GM12878 (cell line): ENCODE results near the gene ASGR1. TPM values are rescaled to one million over a fixed set of nuclear protein-coding genes. Genes with fewer than 3 reads are reported as not detected.

Source experiments
- ATF7 ChIP-seq: fragments of 450-650 bp; IDR thresholded peaks from 2 replicates; pipeline ENCODE4 v1.6.1; 2016; ENCODE audit warnings: low read depth, mild to moderate bottlenecking
- BCL3 ChIP-seq: IDR thresholded peaks from 2 replicates; pipeline ENCODE4 v1.6.1; 2011; ENCODE audit warnings: borderline replicate concordance, low read depth, mild to moderate bottlenecking, moderate library complexity, low read length; ENCODE audit not compliant: insufficient read depth, poor library complexity, severe bottlenecking
- BHLHE40 ChIP-seq, 2 experiments: fragments of 450-650 bp in 1 of 2; IDR thresholded peaks; 2 replicates each; pipeline ENCODE4 v1.6.1; 2011 to 2017; ENCODE audit warnings: low read depth in 2 of 2, borderline replicate concordance in 1 of 2, improper control_type of control experiment in 1 of 2, low read length in 1 of 2, mild to moderate bottlenecking in 1 of 2
- CHD1 ChIP-seq: IDR thresholded peaks from 2 replicates; pipeline ENCODE4 v1.6.1; 2012; ENCODE audit warnings: low read depth, low read length, improper control_type of control experiment
- CUX1 ChIP-seq: IDR thresholded peaks from 2 replicates; pipeline ENCODE4 v1.6.1; 2012; ENCODE audit warnings: improper control_type of control experiment, low read depth, low read length; ENCODE audit not compliant: insufficient replicate concordance
- ETV6 ChIP-seq, 2 experiments: fragments of 450-650 bp in 1 of 2; IDR thresholded peaks in 1 of 2; conservative IDR thresholded peaks in 1 of 2; 2 replicates each; pipeline ENCODE4 v1.6.1; 2014; ENCODE audit warnings: antibody characterized with exemption in 1 of 2, borderline replicate concordance in 1 of 2, low read depth in 1 of 2, mild to moderate bottlenecking in 1 of 2, moderate library complexity in 1 of 2
- FOXK2 ChIP-seq: fragments of 450-650 bp; IDR thresholded peaks from 2 replicates; pipeline ENCODE4 v1.6.1; 2017; ENCODE audit warnings: mild to moderate bottlenecking, moderate library complexity
- IKZF2 ChIP-seq, 2 experiments: fragments of 450-650 bp; IDR thresholded peaks; 2 replicates each; pipeline ENCODE4 v1.6.1; 2017; ENCODE audit warnings: mild to moderate bottlenecking in 2 of 2, moderate library complexity in 2 of 2
- NFIC ChIP-seq: IDR thresholded peaks from 2 replicates; pipeline ENCODE4 v1.6.1; 2012; ENCODE audit warnings: low read depth, mild to moderate bottlenecking, inconsistent platforms, low read length, moderate library complexity
- NFYA ChIP-seq: IDR thresholded peaks from 2 replicates; pipeline ENCODE4 v1.6.1; 2011; ENCODE audit warnings: low read depth, mild to moderate bottlenecking, low read length, improper control_type of control experiment, borderline replicate concordance
- SIN3A ChIP-seq: IDR thresholded peaks from 2 replicates; pipeline ENCODE4 v1.6.1; 2012; ENCODE audit warnings: low read depth, low read length, improper control_type of control experiment
- SMAD1 ChIP-seq: fragments of 450-650 bp; IDR thresholded peaks from 2 replicates; pipeline ENCODE4 v1.6.1; 2018; ENCODE audit warnings: mild to moderate bottlenecking, low read depth; ENCODE audit not compliant: partially characterized antibody
- SUPT20H ChIP-seq: IDR thresholded peaks from 2 replicates; pipeline ENCODE4 v1.6.1; 2011; ENCODE audit warnings: low read depth, mild to moderate bottlenecking, low read length, moderate library complexity, borderline replicate concordance; ENCODE audit not compliant: control insufficient read depth
- TCF3 ChIP-seq: IDR thresholded peaks from 2 replicates; pipeline ENCODE4 v1.6.1; 2012; ENCODE audit warnings: low read depth, mild to moderate bottlenecking, low read length, borderline replicate concordance; ENCODE audit not compliant: insufficient read depth
- ZBTB11 ChIP-seq: fragments of 450-650 bp; formaldehyde crosslinking; IDR thresholded peaks from 2 replicates; pipeline ENCODE4 v1.5.0; 2022; ENCODE audit warnings: mild to moderate bottlenecking, missing genetic modification characterization
- polyA plus RNA-seq, 11 experiments: library from polyadenylated mRNA; depleted of rRNA in 4 of 11; unstranded in 6 of 11; stranded (reverse) in 5 of 11; fragments of >200 nt; fragmentation: Nextera tagmentation in 4 of 11; fragmentation: Illumina TruSeq in 1 of 11; extraction: Ambion mirVana in 4 of 11; extraction: Trizol in 1 of 11; gene quantifications; 1 replicate in 1 of 11; 2 replicates in 10 of 11; pipeline versions ENCODE4 v1.2.1 to v1.2.3, GENCODE V29; 2011 to 2016; ENCODE audit warnings: inconsistent platforms in 2 of 11, missing spikeins in 2 of 11, low read depth in 1 of 11
- total RNA-seq, 4 experiments: library from RNA; depleted of rRNA in 3 of 4; stranded (reverse); fragments of >200 nt in 3 of 4; fragmentation: Illumina TruSeq in 1 of 4; extraction: Trizol in 1 of 4; gene quantifications; 2 replicates each; pipeline versions ENCODE4 v1.2.1 to v1.2.3, GENCODE V29; 2013 to 2021

The ASGR1 gene
- total and polyA plus RNA-seq, 10 of the 15 experiments (the other 5 are each of a cell fraction or from before 2014, with no cell fraction given): 0.06 to 0.34 (median 0.14) TPM; not detected in 6

- TF ChIP-seq SUPT20H (no peak), SMAD1 (no peak), IKZF2 (IDR thresholded peaks at IDR 0.05) (no peak), ZBTB11 (CRISPR knock-in tag) (no peak), TCF3 (0 out of 2 replicates have a peak, but pooled peaks have one; percentile 11), BHLHE40 (IDR thresholded peaks at IDR 0.05; ENCODE audit: borderline replicate concordance in 1 of 2, low read depth in 2 of 2, low read length in 1 of 2) (no peak), ETV6 (conservative IDR thresholded peaks at IDR 0.05 in 1 of 2, IDR thresholded peaks at IDR 0.05 in 1 of 2; ENCODE audit: borderline replicate concordance in 1 of 2, low read depth in 1 of 2) (no peak), BCL3 (peak; percentile 90), NFYA (no peak), FOXK2 (no peak), NFIC (0 out of 2 replicates have a peak, but pooled peaks have one; percentile 31), ATF7 (no peak), CHD1 (no peak), CUX1 (no peak), SIN3A (no peak)
- TF ChIP-seq, all 136 proteins: peak for 5
Measured at GRCh38 chr17:7175330-7175733, 3.8 kb downstream of the ASGR1 start (continued).
